Measurements from ENCODE around the gene GTF2F2.

DNA sequence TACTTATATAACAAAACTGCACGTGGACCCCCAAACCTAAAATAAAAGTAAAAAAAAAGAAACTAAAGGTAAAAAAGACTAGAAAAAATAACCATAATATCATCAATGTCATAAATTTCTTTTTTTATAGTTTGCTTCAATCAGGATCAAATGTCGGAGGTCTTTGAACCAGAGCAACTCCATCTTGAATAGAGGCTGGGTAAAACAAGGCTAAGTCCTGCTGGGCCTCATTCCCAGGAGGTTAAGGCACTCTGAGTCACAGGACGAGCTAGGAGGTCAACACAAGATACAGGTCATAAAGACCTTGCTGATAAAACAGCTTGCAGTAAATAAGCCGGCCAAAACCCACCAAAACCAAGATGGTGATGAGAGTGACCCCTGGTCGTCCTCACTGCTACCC lies 196.7 kb downstream of the GTF2F2 start:
- TF ChIP-seq ETV6 (CRISPR knock-in tag; IDR thresholded peaks at IDR 0.05) = no peak
- TF ChIP-seq, protein P1, sequence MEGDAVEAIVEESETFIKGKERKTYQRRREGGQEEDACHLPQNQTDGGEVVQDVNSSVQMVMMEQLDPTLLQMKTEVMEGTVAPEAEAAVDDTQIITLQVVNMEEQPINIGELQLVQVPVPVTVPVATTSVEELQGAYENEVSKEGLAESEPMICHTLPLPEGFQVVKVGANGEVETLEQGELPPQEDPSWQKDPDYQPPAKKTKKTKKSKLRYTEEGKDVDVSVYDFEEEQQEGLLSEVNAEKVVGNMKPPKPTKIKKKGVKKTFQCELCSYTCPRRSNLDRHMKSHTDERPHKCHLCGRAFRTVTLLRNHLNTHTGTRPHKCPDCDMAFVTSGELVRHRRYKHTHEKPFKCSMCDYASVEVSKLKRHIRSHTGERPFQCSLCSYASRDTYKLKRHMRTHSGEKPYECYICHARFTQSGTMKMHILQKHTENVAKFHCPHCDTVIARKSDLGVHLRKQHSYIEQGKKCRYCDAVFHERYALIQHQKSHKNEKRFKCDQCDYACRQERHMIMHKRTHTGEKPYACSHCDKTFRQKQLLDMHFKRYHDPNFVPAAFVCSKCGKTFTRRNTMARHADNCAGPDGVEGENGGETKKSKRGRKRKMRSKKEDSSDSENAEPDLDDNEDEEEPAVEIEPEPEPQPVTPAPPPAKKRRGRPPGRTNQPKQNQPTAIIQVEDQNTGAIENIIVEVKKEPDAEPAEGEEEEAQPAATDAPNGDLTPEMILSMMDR (IDR thresholded peaks at IDR 0.05) = no peak
- TF ChIP-seq, protein P2, sequence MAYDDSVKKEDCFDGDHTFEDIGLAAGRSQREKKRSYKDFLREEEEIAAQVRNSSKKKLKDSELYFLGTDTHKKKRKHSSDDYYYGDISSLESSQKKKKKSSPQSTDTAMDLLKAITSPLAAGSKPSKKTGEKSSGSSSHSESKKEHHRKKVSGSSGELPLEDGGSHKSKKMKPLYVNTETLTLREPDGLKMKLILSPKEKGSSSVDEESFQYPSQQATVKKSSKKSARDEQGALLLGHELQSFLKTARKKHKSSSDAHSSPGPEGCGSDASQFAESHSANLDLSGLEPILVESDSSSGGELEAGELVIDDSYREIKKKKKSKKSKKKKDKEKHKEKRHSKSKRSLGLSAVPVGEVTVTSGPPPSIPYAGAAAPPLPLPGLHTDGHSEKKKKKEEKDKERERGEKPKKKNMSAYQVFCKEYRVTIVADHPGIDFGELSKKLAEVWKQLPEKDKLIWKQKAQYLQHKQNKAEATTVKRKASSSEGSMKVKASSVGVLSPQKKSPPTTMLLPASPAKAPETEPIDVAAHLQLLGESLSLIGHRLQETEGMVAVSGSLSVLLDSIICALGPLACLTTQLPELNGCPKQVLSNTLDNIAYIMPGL (CRISPR knock-in tag; IDR thresholded peaks at IDR 0.05) = no peak
- TF ChIP-seq, protein P3, sequence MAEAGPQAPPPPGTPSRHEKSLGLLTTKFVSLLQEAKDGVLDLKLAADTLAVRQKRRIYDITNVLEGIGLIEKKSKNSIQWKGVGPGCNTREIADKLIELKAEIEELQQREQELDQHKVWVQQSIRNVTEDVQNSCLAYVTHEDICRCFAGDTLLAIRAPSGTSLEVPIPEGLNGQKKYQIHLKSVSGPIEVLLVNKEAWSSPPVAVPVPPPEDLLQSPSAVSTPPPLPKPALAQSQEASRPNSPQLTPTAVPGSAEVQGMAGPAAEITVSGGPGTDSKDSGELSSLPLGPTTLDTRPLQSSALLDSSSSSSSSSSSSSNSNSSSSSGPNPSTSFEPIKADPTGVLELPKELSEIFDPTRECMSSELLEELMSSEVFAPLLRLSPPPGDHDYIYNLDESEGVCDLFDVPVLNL (CRISPR knock-in tag; IDR thresholded peaks at IDR 0.05; ENCODE audit: borderline replicate concordance, low read depth) = no peak
- TF ChIP-seq, protein P4, sequence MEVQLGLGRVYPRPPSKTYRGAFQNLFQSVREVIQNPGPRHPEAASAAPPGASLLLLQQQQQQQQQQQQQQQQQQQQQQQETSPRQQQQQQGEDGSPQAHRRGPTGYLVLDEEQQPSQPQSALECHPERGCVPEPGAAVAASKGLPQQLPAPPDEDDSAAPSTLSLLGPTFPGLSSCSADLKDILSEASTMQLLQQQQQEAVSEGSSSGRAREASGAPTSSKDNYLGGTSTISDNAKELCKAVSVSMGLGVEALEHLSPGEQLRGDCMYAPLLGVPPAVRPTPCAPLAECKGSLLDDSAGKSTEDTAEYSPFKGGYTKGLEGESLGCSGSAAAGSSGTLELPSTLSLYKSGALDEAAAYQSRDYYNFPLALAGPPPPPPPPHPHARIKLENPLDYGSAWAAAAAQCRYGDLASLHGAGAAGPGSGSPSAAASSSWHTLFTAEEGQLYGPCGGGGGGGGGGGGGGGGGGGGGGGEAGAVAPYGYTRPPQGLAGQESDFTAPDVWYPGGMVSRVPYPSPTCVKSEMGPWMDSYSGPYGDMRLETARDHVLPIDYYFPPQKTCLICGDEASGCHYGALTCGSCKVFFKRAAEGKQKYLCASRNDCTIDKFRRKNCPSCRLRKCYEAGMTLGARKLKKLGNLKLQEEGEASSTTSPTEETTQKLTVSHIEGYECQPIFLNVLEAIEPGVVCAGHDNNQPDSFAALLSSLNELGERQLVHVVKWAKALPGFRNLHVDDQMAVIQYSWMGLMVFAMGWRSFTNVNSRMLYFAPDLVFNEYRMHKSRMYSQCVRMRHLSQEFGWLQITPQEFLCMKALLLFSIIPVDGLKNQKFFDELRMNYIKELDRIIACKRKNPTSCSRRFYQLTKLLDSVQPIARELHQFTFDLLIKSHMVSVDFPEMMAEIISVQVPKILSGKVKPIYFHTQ (CRISPR knock-in tag; IDR thresholded peaks at IDR 0.05) = no peak
- no peak for TF ChIP-seq TCF7 (CRISPR knock-in tag; IDR thresholded peaks at IDR 0.05; ENCODE audit: low read depth)
- TF ChIP-seq, protein P5, sequence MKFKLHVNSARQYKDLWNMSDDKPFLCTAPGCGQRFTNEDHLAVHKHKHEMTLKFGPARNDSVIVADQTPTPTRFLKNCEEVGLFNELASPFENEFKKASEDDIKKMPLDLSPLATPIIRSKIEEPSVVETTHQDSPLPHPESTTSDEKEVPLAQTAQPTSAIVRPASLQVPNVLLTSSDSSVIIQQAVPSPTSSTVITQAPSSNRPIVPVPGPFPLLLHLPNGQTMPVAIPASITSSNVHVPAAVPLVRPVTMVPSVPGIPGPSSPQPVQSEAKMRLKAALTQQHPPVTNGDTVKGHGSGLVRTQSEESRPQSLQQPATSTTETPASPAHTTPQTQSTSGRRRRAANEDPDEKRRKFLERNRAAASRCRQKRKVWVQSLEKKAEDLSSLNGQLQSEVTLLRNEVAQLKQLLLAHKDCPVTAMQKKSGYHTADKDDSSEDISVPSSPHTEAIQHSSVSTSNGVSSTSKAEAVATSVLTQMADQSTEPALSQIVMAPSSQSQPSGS (CRISPR knock-in tag; IDR thresholded peaks at IDR 0.05; ENCODE audit: borderline replicate concordance, low read depth) = no peak
- TF ChIP-seq, protein P6, sequence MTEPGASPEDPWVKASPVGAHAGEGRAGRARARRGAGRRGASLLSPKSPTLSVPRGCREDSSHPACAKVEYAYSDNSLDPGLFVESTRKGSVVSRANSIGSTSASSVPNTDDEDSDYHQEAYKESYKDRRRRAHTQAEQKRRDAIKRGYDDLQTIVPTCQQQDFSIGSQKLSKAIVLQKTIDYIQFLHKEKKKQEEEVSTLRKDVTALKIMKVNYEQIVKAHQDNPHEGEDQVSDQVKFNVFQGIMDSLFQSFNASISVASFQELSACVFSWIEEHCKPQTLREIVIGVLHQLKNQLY (CRISPR knock-in tag; IDR thresholded peaks at IDR 0.05) = no peak
- TF ChIP-seq, protein P7, sequence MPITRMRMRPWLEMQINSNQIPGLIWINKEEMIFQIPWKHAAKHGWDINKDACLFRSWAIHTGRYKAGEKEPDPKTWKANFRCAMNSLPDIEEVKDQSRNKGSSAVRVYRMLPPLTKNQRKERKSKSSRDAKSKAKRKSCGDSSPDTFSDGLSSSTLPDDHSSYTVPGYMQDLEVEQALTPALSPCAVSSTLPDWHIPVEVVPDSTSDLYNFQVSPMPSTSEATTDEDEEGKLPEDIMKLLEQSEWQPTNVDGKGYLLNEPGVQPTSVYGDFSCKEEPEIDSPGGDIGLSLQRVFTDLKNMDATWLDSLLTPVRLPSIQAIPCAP (CRISPR knock-in tag; IDR thresholded peaks at IDR 0.05) = no peak
- no peak for TF ChIP-seq ZNF232 (CRISPR knock-in tag; IDR thresholded peaks at IDR 0.05)

Measured in WTC11 (cell line).